H1 (cell line): ENCODE measurements around the gene TAS2R1. TPM values are rescaled to one million over a fixed set of nuclear protein-coding genes. Genes with fewer than 3 reads are reported as not detected.

ENCODE experiments used
- CTCF ChIA-PET: fragments of 300-600 bp; sonication (Branson Sonifier 250); formaldehyde crosslinking; loops from one replicate; lab custom pipeline; 2021; ENCODE audit not compliant: partially characterized antibody; lab: Charles Lee
- POLR2A ChIA-PET: fragments of 300-600 bp; sonication (Branson Sonifier 250); formaldehyde crosslinking; loops from one replicate; lab custom pipeline; 2021; ENCODE audit warnings: inconsistent platforms; ENCODE audit not compliant: partially characterized antibody; lab: Charles Lee
- DNase-seq, 2 experiments: peaks; one replicate each; pipeline versions ENCODE4 v3.0.0 to v3.0.0-alpha.2; 2010 to 2022; ENCODE audit warnings: low spot score in 2 of 2, low read depth in 1 of 2, mixed read lengths in 1 of 2
- FAIRE-seq: peaks from 2 replicates; lab custom pipeline; 2011; peaks lifted over from hg19 to GRCh38; lab: Jason Lieb, UNC
- H2AFZ ChIP-seq: 2 replicates; pipeline ENCODE4 v1.8.1; 2012; ENCODE audit warnings: low read length, inconsistent platforms
- H2AK5ac ChIP-seq: 2 replicates; pipeline ENCODE4 v1.6.1; 2013; ENCODE audit warnings: low read depth, low read length
- H2BK120ac ChIP-seq: replicated peaks from 2 replicates; pipeline ENCODE3; 2013; ENCODE audit warnings: low read depth, low read length, inconsistent platforms
- H2BK12ac ChIP-seq: 2 replicates; pipeline ENCODE4 v1.6.1; 2013; ENCODE audit warnings: low read depth, low read length
- H2BK15ac ChIP-seq: 2 replicates; pipeline ENCODE4 v1.6.1; 2013; ENCODE audit warnings: low read length
- H2BK20ac ChIP-seq: 2 replicates; pipeline ENCODE4 v1.6.1; 2013; ENCODE audit warnings: low read length
- H2BK5ac ChIP-seq: 2 replicates; pipeline ENCODE4 v1.6.1; 2013; ENCODE audit warnings: low read depth, low read length
- H3K14ac ChIP-seq: 2 replicates; pipeline ENCODE4 v1.6.1; 2013; ENCODE audit warnings: inconsistent platforms; ENCODE audit not compliant: insufficient read length
- H3K18ac ChIP-seq: 2 replicates; pipeline ENCODE4 v1.6.1; 2013; ENCODE audit warnings: low read length; ENCODE audit errors: extremely low read depth
- H3K23ac ChIP-seq: 2 replicates; pipeline ENCODE4 v1.6.1; 2013; ENCODE audit warnings: inconsistent platforms; ENCODE audit not compliant: insufficient read length
- H3K23me2 ChIP-seq: 2 replicates; pipeline ENCODE4 v1.6.1; 2013; ENCODE audit warnings: low read depth, low read length
- H3K27ac ChIP-seq: 2 replicates; pipeline ENCODE4 v1.6.1; 2011; ENCODE audit warnings: low read depth, low read length, inconsistent platforms
- H3K27me3 ChIP-seq, 4 experiments: replicated peaks in 1 of 4; 1 replicate in 1 of 4; 2 replicates in 3 of 4; pipeline versions ENCODE4 v1.6.1 to v1.8.1; 2011 to 2013; ENCODE audit warnings: low read length in 3 of 4, mild to moderate bottlenecking in 3 of 4, inconsistent platforms in 2 of 4, mixed read lengths in 2 of 4, moderate library complexity in 1 of 4; ENCODE audit not compliant: control insufficient read depth in 3 of 4, insufficient read depth in 3 of 4; ENCODE audit errors: extremely low read depth in 1 of 4
- H3K36me3 ChIP-seq, 4 experiments: 2 replicates each; pipeline versions ENCODE4 v1.6.1 to v1.8.1; 2011 to 2013; ENCODE audit warnings: mild to moderate bottlenecking in 4 of 4, low read length in 3 of 4, moderate library complexity in 2 of 4, control low read depth in 1 of 4, inconsistent platforms in 1 of 4; ENCODE audit not compliant: insufficient read depth in 4 of 4, control insufficient read depth in 2 of 4
- H3K4ac ChIP-seq: replicated peaks from 2 replicates; pipeline ENCODE3; 2013; ENCODE audit warnings: low read length, low read depth, mixed read lengths, inconsistent platforms; ENCODE audit not compliant: insufficient read length
- H3K4me1 ChIP-seq, 4 experiments: replicated peaks in 1 of 4; 1 replicate in 1 of 4; 2 replicates in 3 of 4; pipeline versions ENCODE4 v1.6.1 to v1.8.1; 2011 to 2013; ENCODE audit warnings: low read length in 3 of 4, inconsistent platforms in 2 of 4, mixed read lengths in 1 of 4; ENCODE audit not compliant: insufficient read depth in 4 of 4, control insufficient read depth in 3 of 4
- H3K4me2 ChIP-seq, 2 experiments: 2 replicates each; pipeline versions ENCODE4 v1.6.1 to v1.8.1; 2011 to 2013; ENCODE audit warnings: low read depth in 2 of 2, low read length in 2 of 2, control low read depth in 1 of 2, inconsistent platforms in 1 of 2, mild to moderate bottlenecking in 1 of 2; ENCODE audit not compliant: insufficient read depth in 1 of 2
- H3K4me3 ChIP-seq, 4 experiments: fragments of 200-600, 300-600 bp in 1 of 4; sonication (generic), shearing (Covaris generic), sonication (Bioruptor Twin) in 1 of 4; 2 replicates each; pipeline versions ENCODE4 v1.5.1 to v1.8.1; 2011 to 2016; ENCODE audit warnings: low read length in 4 of 4, low read depth in 3 of 4, control low read depth in 2 of 4, inconsistent platforms in 2 of 4, mild to moderate bottlenecking in 2 of 4, mixed read lengths in 1 of 4, moderate library complexity in 1 of 4; ENCODE audit not compliant: insufficient read depth in 2 of 4; ENCODE audit errors: extremely low read depth in 1 of 4
- H3K56ac ChIP-seq: replicated peaks from 2 replicates; pipeline ENCODE3; 2013; ENCODE audit warnings: low read depth, mild to moderate bottlenecking, mixed read lengths, low read length, inconsistent platforms; ENCODE audit not compliant: insufficient read length
- H3K79me1 ChIP-seq: 2 replicates; pipeline ENCODE4 v1.6.1; 2013; ENCODE audit warnings: low read depth, low read length, control low read depth
- H3K79me2 ChIP-seq, 2 experiments: 2 replicates each; pipeline versions ENCODE4 v1.6.1 to v1.8.1; 2012 to 2013; ENCODE audit warnings: low read length in 2 of 2, mild to moderate bottlenecking in 2 of 2, inconsistent platforms in 1 of 2; ENCODE audit not compliant: insufficient read depth in 2 of 2, control insufficient read depth in 1 of 2
- H3K9ac ChIP-seq, 4 experiments: replicated peaks in 1 of 4; 1 replicate in 1 of 4; 2 replicates in 3 of 4; pipeline versions ENCODE4 v1.6.1 to v1.8.1; 2011 to 2013; ENCODE audit warnings: low read depth in 3 of 4, low read length in 3 of 4, control low read depth in 2 of 4, mild to moderate bottlenecking in 2 of 4, moderate library complexity in 2 of 4, inconsistent platforms in 1 of 4; ENCODE audit errors: extremely low read depth in 1 of 4
- H3K9me3 ChIP-seq, 2 experiments: 2 replicates each; pipeline versions ENCODE4 v1.6.1 to v1.8.1; 2012 to 2013; ENCODE audit warnings: mild to moderate bottlenecking in 2 of 2, moderate library complexity in 2 of 2, control low read depth in 1 of 2, inconsistent platforms in 1 of 2, low read depth in 1 of 2, low read length in 1 of 2, mixed read lengths in 1 of 2; ENCODE audit not compliant: insufficient read depth in 2 of 2
- H4K20me1 ChIP-seq, 2 experiments: replicated peaks in 1 of 2; 2 replicates each; pipeline versions ENCODE3 to v1.8.1; 2011 to 2013; ENCODE audit warnings: inconsistent platforms in 2 of 2, low read length in 2 of 2, mild to moderate bottlenecking in 1 of 2; ENCODE audit not compliant: insufficient read depth in 2 of 2, control insufficient read depth in 1 of 2
- H4K5ac ChIP-seq: 2 replicates; pipeline ENCODE4 v1.6.1; 2013; ENCODE audit warnings: low read length, low read depth, mixed read lengths, inconsistent platforms; ENCODE audit not compliant: insufficient read length
- H4K8ac ChIP-seq: 2 replicates; pipeline ENCODE4 v1.8.0; 2013; ENCODE audit warnings: mild to moderate bottlenecking, moderate library complexity, low read length, inconsistent platforms; ENCODE audit not compliant: insufficient read depth; ENCODE audit errors: extremely low read depth
- H4K91ac ChIP-seq: replicated peaks from 2 replicates; pipeline ENCODE3; 2013; ENCODE audit warnings: low read length, mixed read lengths, inconsistent platforms; ENCODE audit not compliant: insufficient read length
- ATF2 ChIP-seq: IDR thresholded peaks from 2 replicates; pipeline ENCODE4 v1.6.1; 2012; ENCODE audit warnings: low read length, inconsistent platforms
- POLR2A ChIP-seq, 2 experiments: IDR thresholded peaks; 1 replicate in 1 of 2; 2 replicates in 1 of 2; pipeline ENCODE4 v1.6.1; 2011; ENCODE audit warnings: low read depth in 2 of 2, low read length in 2 of 2, mild to moderate bottlenecking in 2 of 2; ENCODE audit errors: control extremely low read depth in 1 of 2
- POU5F1 ChIP-seq: IDR thresholded peaks from 2 replicates; pipeline ENCODE4 v1.6.1; 2011; ENCODE audit warnings: low read depth, mild to moderate bottlenecking, low read length, moderate library complexity
- RXRA ChIP-seq: IDR thresholded peaks from 2 replicates; pipeline ENCODE4 v1.6.1; 2011; ENCODE audit warnings: low read depth, mild to moderate bottlenecking, low read length, moderate library complexity; ENCODE audit not compliant: insufficient read depth
- SAP30 ChIP-seq: fragments of 300-600 bp; sonication (generic); IDR thresholded peaks from 2 replicates; pipeline ENCODE4 v1.7.1; 2012; ENCODE audit warnings: low read length, moderate library complexity, mild to moderate bottlenecking, inconsistent platforms; ENCODE audit not compliant: insufficient read depth, insufficient replicate concordance
- WGBS, 2 experiments: shearing (Covaris generic) in 1 of 2; methylation state at CpG; one replicate each; pipeline versions ENCODE4 v1.1.6 to v1.1.7; 2013 to 2015; ENCODE audit warnings: low lambda C conversion rate in 2 of 2, mixed read lengths in 2 of 2, inconsistent platforms in 1 of 2, low coverage in 1 of 2, missing lambda C conversion rate in 1 of 2; ENCODE audit not compliant: insufficient replicate concordance in 2 of 2, insufficient coverage in 1 of 2, insufficient read length in 1 of 2; ENCODE audit errors: extremely low coverage in 1 of 2, missing lambda C conversion rate in 1 of 2; 5-methylcytosine and 5-hydroxymethylcytosine counted together
- polyA plus RNA-seq, 7 experiments: library from polyadenylated mRNA; depleted of rRNA in 3 of 7; stranded (reverse) in 5 of 7; unstranded in 2 of 7; fragments of >200 nt in 5 of 7; fragments of 200-250 nt in 2 of 7; gene quantifications; 1 replicate in 5 of 7; 2 replicates in 1 of 7; 4 replicates in 1 of 7; pipeline versions ENCODE4 v1.2.1 to v1.2.3, GENCODE V29; 2011 to 2013; ENCODE audit warnings: missing spikeins in 2 of 7, mixed read lengths in 2 of 7
- total RNA-seq: library from RNA; stranded (reverse); fragmentation: NEBNext Ultra II Directional; extraction: Animal tissue kit (Norgen Biotek cat#: 25700); gene quantifications from 2 replicates; pipeline ENCODE4 v1.2.1, GENCODE V29; 2021

Gene TAS2R1
- total and polyA plus RNA-seq, 2 of the 8 experiments (the other 6 are each of a cell fraction or from before 2014, with no cell fraction given): not detected

- H3K4me1 ChIP-seq: no peaks in the 10 kb centered on the region
- no peak overlapping the region for H4K5ac ChIP-seq
- H3K56ac ChIP-seq: no peak overlapping the region
- DNase-seq (no peak), FAIRE-seq (no peak)
- no peaks in the 10 kb centered on the region for H3K27me3 ChIP-seq
- 0 out of 2 replicates have a peak overlapping the region, but pooled peaks have one; percentile 13 for H2BK15ac ChIP-seq
- H3K79me2 ChIP-seq: no peaks in the 10 kb centered on the region
- no peak overlapping the region for H3K27ac ChIP-seq
- no peaks in the 10 kb centered on the region for H4K20me1 ChIP-seq
- H2BK12ac ChIP-seq: no peak overlapping the region
- no peak overlapping the region for H3K18ac ChIP-seq
- no peak overlapping the region for H3K4me3 ChIP-seq
- POLR2A ChIA-PET: no interaction called here
- H2BK120ac ChIP-seq: no peak overlapping the region
- no peak overlapping the region for H2BK20ac ChIP-seq
- no peak overlapping the region for H3K23ac ChIP-seq
- no peak for TF ChIP-seq POU5F1
- no peak for TF ChIP-seq SAP30
- TF ChIP-seq ATF2: no peak
- no peak for TF ChIP-seq RXRA
- no peak for TF ChIP-seq POLR2A (IDR thresholded peaks at IDR 0.05; ENCODE audit: control extremely low read depth in 1 of 2, low read depth in 2 of 2, low read length in 2 of 2)
- H4K91ac ChIP-seq: no peak overlapping the region
- no peaks in the 10 kb centered on the region for H3K79me1 ChIP-seq
- no peak overlapping the region for H4K8ac ChIP-seq
- H2AK5ac ChIP-seq: no peak overlapping the region
- no peak overlapping the region for H3K4me2 ChIP-seq
- no peak overlapping the region for H2BK5ac ChIP-seq
- H3K9me3 ChIP-seq: no peaks in the 10 kb centered on the region
- H3K36me3 ChIP-seq: no peaks in the 10 kb centered on the region
- 89% methylated on average over 5 of the region's 5 CpGs; no CpG with 5 or more reads in 1 of the 2 experiments for WGBS, 2 experiments
- H3K14ac ChIP-seq: no peak overlapping the region
- no peak overlapping the region for H3K9ac ChIP-seq
- H3K23me2 ChIP-seq: no peaks in the 10 kb centered on the region; the same call in 1 of the 2 replicates
- H2AFZ ChIP-seq: no peak overlapping the region
- no peak overlapping the region for H3K4ac ChIP-seq
- CTCF ChIA-PET: interaction anchor here (1.1 to 1.9 kb wide), 3 partner anchors 10 to 426 kb away, joined by 3 to 4 read pairs (median 3); no protein-coding TSS in a partner anchor
These were observed 25.7 kb downstream of the TAS2R1 start for GRCh38 chr5:9604416-9604815.
